IPS DF 6.9 (cell line): ENCODE measurements around the gene WDHD1.
A peak's percentile ranks its signal among the peaks of the same experiment; 100 is the strongest.
"Not testable (repeated sequence)": the region's sequence is repeated elsewhere in the genome, so short reads cannot be mapped to it uniquely, and the experiment has no call there.

ENCODE experiments used
- DNase-seq: peaks from one replicate; pipeline ENCODE4 v3.0.0-alpha.2; 2013; ENCODE audit warnings: low read depth, low spot score
- H3K27ac ChIP-seq: one replicate; pipeline ENCODE4 v1.5.1; 2013; ENCODE audit warnings: low read length, control low read depth
- H3K27me3 ChIP-seq: 2 replicates; pipeline ENCODE4 v1.6.1; 2013; ENCODE audit warnings: mild to moderate bottlenecking, low read length; ENCODE audit not compliant: control insufficient read depth, insufficient read depth
- H3K36me3 ChIP-seq: 2 replicates; pipeline ENCODE4 v1.6.1; 2013; ENCODE audit warnings: low read length; ENCODE audit not compliant: control insufficient read depth, insufficient read depth
- H3K4me1 ChIP-seq: 2 replicates; pipeline ENCODE4 v1.6.1; 2013; ENCODE audit warnings: low read length; ENCODE audit not compliant: control insufficient read depth, insufficient read depth
- H3K4me3 ChIP-seq: 2 replicates; pipeline ENCODE4 v1.5.1; 2013; ENCODE audit warnings: mild to moderate bottlenecking, low read length
- H3K9me3 ChIP-seq: 2 replicates; pipeline ENCODE4 v1.6.1; 2013; ENCODE audit warnings: low read length, inconsistent platforms; ENCODE audit not compliant: control insufficient read depth, insufficient read depth
- WGBS: extraction: QIAGEN DNeasy Blood & Tissue Kit; methylation state at CpG from one replicate; pipeline ENCODE4 v1.1.7; 2013; ENCODE audit warnings: mixed read lengths, missing lambda C conversion rate; ENCODE audit not compliant: insufficient read length, insufficient coverage; 5-methylcytosine and 5-hydroxymethylcytosine counted together

WDHD1 gene

GRCh38 chr14:54909817-54910558 lies 116.9 kb downstream of the WDHD1 start:
- WGBS, result no CpG with 5 or more reads among the region's 5 CpGs
- Histone ChIP-seq H3K36me3 (no peaks in the 10 kb centered on the region), H3K4me3 (no peak overlapping the region), H3K4me1 (no peaks in the 10 kb centered on the region), H3K27ac (no peak overlapping the region), H3K9me3 (no peaks in the 10 kb centered on the region), H3K27me3 (no peaks in the 10 kb centered on the region)
- no peak for DNase-seq

GRCh38 chr14:54908973-54909372 lies 117.9 kb downstream of the WDHD1 start:
- not testable (repeated sequence) for H3K4me3 ChIP-seq, H3K27me3 ChIP-seq, DNase-seq, H3K4me1 ChIP-seq, H3K36me3 ChIP-seq, H3K27ac ChIP-seq, H3K9me3 ChIP-seq
- WGBS, result no CpG with 5 or more reads among the region's 4 CpGs

GRCh38 chr14:54908190-54908589 lies 118.7 kb downstream of the WDHD1 start:
- no CpG with 5 or more reads among the region's 4 CpGs for WGBS
- no peak for DNase-seq
- Histone ChIP-seq H3K4me1 (no peaks in the 10 kb centered on the region), H3K4me3 (no peak overlapping the region), H3K9me3 (no peaks in the 10 kb centered on the region), H3K36me3 (no peaks in the 10 kb centered on the region), H3K27me3 (no peaks in the 10 kb centered on the region), H3K27ac (no peak overlapping the region)

GRCh38 chr14:54906075-54906474 lies 120.8 kb downstream of the WDHD1 start:
- H3K36me3 ChIP-seq, result no peaks in the 10 kb centered on the region
- peaks cover 7% of the 10 kb centered on the region for H3K27me3 ChIP-seq
- DNase-seq, result no peak
- no peak overlapping the region for H3K4me3 ChIP-seq
- H3K4me1 ChIP-seq, result no peaks in the 10 kb centered on the region
- H3K27ac ChIP-seq, result no peak overlapping the region
- no peaks in the 10 kb centered on the region for H3K9me3 ChIP-seq

- no peak for DNase-seq
- no peaks in the 10 kb centered on the region for H3K36me3 ChIP-seq
- H3K9me3 ChIP-seq, result no peaks in the 10 kb centered on the region
- H3K27me3 ChIP-seq, result peaks cover 12% of the 10 kb centered on the region
- WGBS, result no CpG with 5 or more reads among the region's 83 CpGs
- no peak within 1 kb of the TSS for H3K27ac ChIP-seq
- H3K4me1 ChIP-seq, result no peaks in the 10 kb centered on the region
- H3K4me3 ChIP-seq, result peak within 1 kb of the TSS; percentile 52; the same call in 1 of the 2 replicates
These were observed 124.1 kb downstream of the WDHD1 start, which contains the start of gene GCH1 for GRCh38 chr14:54902521-54903420. TSS of gene GCH1 (minus strand) at chr14:54902826. CDS start at chr14:54902663, 163 bp downstream.

GRCh38 chr14:54902143-54902520 lies 124.8 kb downstream of the WDHD1 start:
- Histone ChIP-seq H3K36me3 (no peaks in the 10 kb centered on the region), H3K27me3 (peaks cover 12% of the 10 kb centered on the region), H3K27ac (no peak overlapping the region), H3K9me3 (no peaks in the 10 kb centered on the region), H3K4me1 (no peaks in the 10 kb centered on the region), H3K4me3 (peak overlapping the region; percentile 52; the same call in 1 of the 2 replicates)
- no peak for DNase-seq
- WGBS, result no CpG with 5 or more reads among the region's 37 CpGs

GRCh38 chr14:54901380-54902142 lies 125.3 kb downstream of the WDHD1 start:
- no CpG with 5 or more reads among the region's 42 CpGs for WGBS
- H3K9me3 ChIP-seq, result no peaks in the 10 kb centered on the region
- H3K4me1 ChIP-seq, result no peaks in the 10 kb centered on the region
- DNase-seq, result no peak
- peak overlapping the region; percentile 52; the same call in 1 of the 2 replicates for H3K4me3 ChIP-seq
- peaks cover 12% of the 10 kb centered on the region for H3K27me3 ChIP-seq
- no peaks in the 10 kb centered on the region for H3K36me3 ChIP-seq
- no peak overlapping the region for H3K27ac ChIP-seq

GRCh38 chr14:54899573-54899972 lies 127.3 kb downstream of the WDHD1 start:
- no peaks in the 10 kb centered on the region for H3K4me1 ChIP-seq
- DNase-seq, result no peak
- no peaks in the 10 kb centered on the region for H3K9me3 ChIP-seq
- peaks cover 12% of the 10 kb centered on the region for H3K27me3 ChIP-seq
- WGBS, result no CpG with 5 or more reads among the region's 5 CpGs
- H3K4me3 ChIP-seq, result no peak overlapping the region
- H3K27ac ChIP-seq, result no peak overlapping the region
- H3K36me3 ChIP-seq, result no peaks in the 10 kb centered on the region

GRCh38 chr14:54897809-54898555 lies 128.9 kb downstream of the WDHD1 start:
- whole genome bisulfite sequencing, result no CpG with 5 or more reads among the region's 5 CpGs
- H3K4me3 ChIP-seq, H3K36me3 ChIP-seq, H3K9me3 ChIP-seq, DNase-seq, H3K4me1 ChIP-seq, H3K27ac ChIP-seq: not testable (repeated sequence)
- peaks cover 12% of the 10 kb centered on the region for H3K27me3 ChIP-seq
